Heart right ventricle (tissue), 16 donors: ENCODE results near the gene DIAPH3. TPM values are rescaled to one million over a fixed set of nuclear protein-coding genes. Genes with fewer than 3 reads are reported as not detected.

ENCODE experiments used
- ATAC-seq, 8 donors: fragments of 200-7000 bp; cut with Tn5 transposase; one replicate each; pipeline ENCODE4 v1.9.1; 2020; ENCODE audit warnings: mild to moderate bottlenecking in 8 of 8, moderate library complexity in 8 of 8, moderate number of reproducible peaks in 1 of 8
- DNase-seq, 2 donors: peaks; one replicate each; pipeline ENCODE4 v3.0.0-alpha.2; 2020
- H3K27ac ChIP-seq, 10 donors: fragments of 200-600 bp; sonication (generic) in 2 of 10; one replicate each; pipeline versions ENCODE4 v1.5.0 to v1.8.0; 2020 to 2022; ENCODE audit warnings: mild to moderate bottlenecking in 3 of 10
- H3K27me3 ChIP-seq, 7 donors: fragments of 200-600 bp; one replicate each; pipeline ENCODE4 v1.8.0; 2021 to 2022; ENCODE audit warnings: mild to moderate bottlenecking in 2 of 7
- H3K36me3 ChIP-seq, 9 donors: fragments of 200-600 bp; sonication (generic) in 1 of 9; one replicate each; pipeline versions ENCODE4 v1.5.0 to v1.8.0; 2020 to 2022; ENCODE audit warnings: mild to moderate bottlenecking in 2 of 9
- H3K4me1 ChIP-seq, 9 donors: fragments of 200-600 bp; sonication (generic) in 1 of 9; one replicate each; pipeline versions ENCODE4 v1.5.0 to v1.8.0; 2020 to 2022; ENCODE audit warnings: mild to moderate bottlenecking in 4 of 9
- H3K4me3 ChIP-seq, 10 donors: fragments of 200-600 bp; sonication (generic) in 2 of 10; one replicate each; pipeline versions ENCODE4 v1.5.0 to v1.8.0; 2020 to 2022; ENCODE audit warnings: mild to moderate bottlenecking in 7 of 10, moderate library complexity in 2 of 10
- H3K9me3 ChIP-seq, 11 donors: fragments of 200-600 bp in 10 of 11; sonication (generic) in 2 of 11; one replicate each; pipeline versions ENCODE4 v1.5.0 to v1.8.0; 2013 to 2022; ENCODE audit warnings: mild to moderate bottlenecking in 2 of 11, control low read depth in 1 of 11, moderate library complexity in 1 of 11
- whole genome bisulfite sequencing, 2 donors: extraction: QIAGEN DNeasy Blood & Tissue Kit; methylation state at CpG; one replicate each; pipeline ENCODE4 v1.1.7; 2013; ENCODE audit warnings: inconsistent platforms in 1 of 2; 5-methylcytosine and 5-hydroxymethylcytosine counted together
- intact Hi-C, 10 donors: fragments of 100-400 bp; cut with DNase I; formaldehyde crosslinking; loops; one replicate each; pipeline versions ENCODE4 v1.11.1 to v1.14.2; 2022
- polyA plus RNA-seq, 2 donors: library from polyadenylated mRNA; stranded (reverse); fragments of 200-250 nt; gene quantifications; one replicate each; pipeline ENCODE4 v1.2.3, GENCODE V29; 2013
- total RNA-seq, 10 donors: library from RNA; stranded (reverse); fragmentation: NEBNext Ultra II Directional in 3 of 10; extraction: Animal tissue kit (Norgen Biotek cat#: 25700) in 3 of 10; gene quantifications; one replicate each; pipeline versions ENCODE4 v1.2.1 to v1.2.4, GENCODE V29; 2021 to 2023
- TF ChIP-seq, protein P1 (sequence below), 9 donors: fragments of 200-600 bp; sonication (generic) in 2 of 9; IDR thresholded peaks; one replicate each; pipeline versions ENCODE4 v1.5.0 to v1.8.0; 2021 to 2022; ENCODE audit warnings: antibody characterized with exemption in 9 of 9, mild to moderate bottlenecking in 5 of 9, moderate library complexity in 1 of 9
- donor health status: Arrhythmogenic right ventricular cardiomyopathy.
- donor health status: ischemic (EF 13 %, LVEDD 7.1; RV severe dilation, severe dysfunction).
- donor health status: healthy with polysubstance abuse.
- donor health status: DM: no; HTN: yes; CAD: no.
- donor health status: DM: no; HTN: no; CAD: no.
- donor health status: ischemic (EF 25% LVEDD 6.9; RV normal size, moderate dysfunction).
- donor health status: ischemic (EF 25% LVEDD 5.7; RV mildly dilated, moderate dysfunction).
- donor health status: healthy.
- donor health status: DM: yes; HTN: yes; CAD: no.
- donor health status: Ischemic cardiomyopathy.
- donor health status: ischemic (EF 35%, LVEDD 5.7; RV mildly dilated, moderate dysfunction).
- donor health status: nonischemic (EF 11% LVEDD 7.7; RV severe dilation, severe dysfunction).
- donor health status: DM: yes; HTN: yes; CAD: no.
- donor health status: PGD.
- donor health status: ischemic (EF 29% LVEDD 5.4; RV normal size, mild dysfunction).
- donor health status: nonischemic (EF 23%, LVEDD 6.1; RV moderate dilation, normal function).

The DIAPH3 gene
- total and polyA plus RNA-seq, 12 donors = 0.04 to 2.2 (median 0.19) TPM

DNA sequence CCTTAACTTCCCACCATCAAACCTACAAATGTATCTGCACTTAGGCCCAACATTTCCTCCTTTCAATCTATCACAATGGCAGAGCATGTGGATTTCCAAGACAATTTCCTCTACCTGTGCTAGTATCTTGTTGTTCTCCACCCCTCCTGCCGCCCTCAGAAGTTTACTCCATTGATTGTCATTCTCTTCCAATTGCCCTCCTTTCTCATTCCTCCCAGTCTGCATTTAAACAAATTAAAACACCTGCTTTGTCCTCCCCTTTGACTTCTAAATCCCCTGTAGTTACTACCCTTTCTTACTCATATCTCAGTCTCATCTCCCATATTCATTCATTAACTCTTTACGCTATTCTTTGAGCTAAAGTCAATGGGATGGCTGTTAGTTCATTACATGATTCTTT lies 370.6 kb downstream of the DIAPH3 start:
- H3K4me1 ChIP-seq = no peaks in the 10 kb centered on the region
- WGBS, 2 donors = 98 to 99% methylated on average over 2 of the region's 2 CpGs
- intact Hi-C loops = no loop called here
- TF ChIP-seq, protein P1, sequence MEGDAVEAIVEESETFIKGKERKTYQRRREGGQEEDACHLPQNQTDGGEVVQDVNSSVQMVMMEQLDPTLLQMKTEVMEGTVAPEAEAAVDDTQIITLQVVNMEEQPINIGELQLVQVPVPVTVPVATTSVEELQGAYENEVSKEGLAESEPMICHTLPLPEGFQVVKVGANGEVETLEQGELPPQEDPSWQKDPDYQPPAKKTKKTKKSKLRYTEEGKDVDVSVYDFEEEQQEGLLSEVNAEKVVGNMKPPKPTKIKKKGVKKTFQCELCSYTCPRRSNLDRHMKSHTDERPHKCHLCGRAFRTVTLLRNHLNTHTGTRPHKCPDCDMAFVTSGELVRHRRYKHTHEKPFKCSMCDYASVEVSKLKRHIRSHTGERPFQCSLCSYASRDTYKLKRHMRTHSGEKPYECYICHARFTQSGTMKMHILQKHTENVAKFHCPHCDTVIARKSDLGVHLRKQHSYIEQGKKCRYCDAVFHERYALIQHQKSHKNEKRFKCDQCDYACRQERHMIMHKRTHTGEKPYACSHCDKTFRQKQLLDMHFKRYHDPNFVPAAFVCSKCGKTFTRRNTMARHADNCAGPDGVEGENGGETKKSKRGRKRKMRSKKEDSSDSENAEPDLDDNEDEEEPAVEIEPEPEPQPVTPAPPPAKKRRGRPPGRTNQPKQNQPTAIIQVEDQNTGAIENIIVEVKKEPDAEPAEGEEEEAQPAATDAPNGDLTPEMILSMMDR (IDR thresholded peaks at IDR 0.05) = no peak
- no peaks in the 10 kb centered on the region for H3K27me3 ChIP-seq
- DNase-seq (no peak), ATAC-seq (no peak)
- no peaks in the 10 kb centered on the region for H3K9me3 ChIP-seq
- H3K36me3 ChIP-seq = no peaks in the 10 kb centered on the region
- H3K27ac ChIP-seq = no peak overlapping the region
- H3K4me3 ChIP-seq = no peak overlapping the region

DNA sequence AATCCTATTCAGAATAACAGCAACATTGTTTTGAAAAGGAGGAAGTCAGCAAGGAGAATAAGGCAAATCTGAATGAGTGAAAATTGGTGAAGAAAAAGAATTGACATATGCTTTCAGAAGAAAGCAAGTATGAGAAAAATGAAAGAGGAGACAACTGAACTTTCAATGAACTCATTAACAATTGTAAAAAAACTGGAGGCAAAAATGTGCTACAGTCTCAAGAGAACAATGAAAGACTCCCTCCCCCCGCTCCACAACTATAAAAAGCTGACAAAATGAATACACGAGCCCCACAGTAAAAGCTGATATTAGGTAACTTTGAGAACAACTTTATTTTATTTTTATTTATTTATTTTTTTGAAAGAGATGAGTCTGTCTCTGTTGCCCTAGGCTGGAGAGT lies 373.1 kb downstream of the DIAPH3 start:
- no peaks in the 10 kb centered on the region for H3K9me3 ChIP-seq
- DNase-seq = no peak
- H3K36me3 ChIP-seq = no peaks in the 10 kb centered on the region
- H3K4me3 ChIP-seq = no peak overlapping the region
- intact Hi-C loops = no loop called here
- TF ChIP-seq, protein P1 (IDR thresholded peaks at IDR 0.05) = no peak
- WGBS, 2 donors = 44 to 56% methylated on average over 2 of the region's 2 CpGs
- H3K4me1 ChIP-seq = no peaks in the 10 kb centered on the region
- H3K27me3 ChIP-seq = no peaks in the 10 kb centered on the region
- no peak overlapping the region for H3K27ac ChIP-seq
- no peak for ATAC-seq

DNA sequence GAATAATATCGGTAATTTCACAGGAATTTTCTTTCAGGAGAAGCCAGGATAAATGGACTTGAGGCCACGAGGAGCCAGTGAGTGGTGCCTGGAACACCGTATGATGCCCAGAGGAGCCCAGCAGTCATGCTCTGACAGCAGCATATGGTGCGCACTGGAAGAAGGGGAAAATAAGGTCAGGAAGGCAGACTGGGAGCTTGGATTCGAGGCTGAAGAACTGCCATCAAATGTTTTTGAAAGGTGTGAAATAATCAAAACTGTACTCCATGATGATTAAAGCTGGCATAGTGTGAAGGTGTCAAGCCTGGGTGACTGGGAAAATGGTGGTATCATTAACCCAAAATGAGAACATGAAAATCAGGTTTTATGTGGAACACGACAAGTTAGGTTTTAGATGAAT lies 374.2 kb downstream of the DIAPH3 start:
- Histone ChIP-seq H3K27me3 (no peaks in the 10 kb centered on the region), H3K4me1 (no peaks in the 10 kb centered on the region), H3K27ac (no peak overlapping the region), H3K4me3 (no peak overlapping the region), H3K9me3 (no peaks in the 10 kb centered on the region), H3K36me3 (no peaks in the 10 kb centered on the region)
- TF ChIP-seq, protein P1 (IDR thresholded peaks at IDR 0.05) = no peak
- WGBS, 2 donors = 93 to 95% methylated on average over 6 of the region's 6 CpGs
- DNase-seq (no peak), ATAC-seq (no peak)
- intact Hi-C loops = loop anchor here in 1 of 10 donors (10.0 kb wide), 1 partner anchor 1155 kb away; no protein-coding TSS in a partner anchor

DNA sequence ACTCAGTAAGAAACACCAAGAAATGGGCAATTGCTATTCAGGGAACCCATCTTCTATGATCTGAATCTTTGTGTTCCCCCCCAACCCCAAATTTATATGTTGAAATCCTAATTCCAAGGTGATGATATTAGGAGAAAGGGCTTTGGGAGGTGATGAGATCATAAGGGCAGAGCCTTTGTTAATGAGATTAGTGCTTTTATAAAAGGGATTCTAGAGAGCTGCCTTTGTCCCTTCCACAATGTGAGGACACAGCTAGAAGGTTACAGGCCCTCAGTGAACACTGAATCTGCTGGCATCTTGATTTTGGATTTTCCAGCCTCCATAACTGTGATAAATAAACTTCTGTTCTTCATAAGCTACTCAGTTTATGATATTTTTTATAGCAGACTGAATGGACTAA lies 376.0 kb downstream of the DIAPH3 start:
- Histone ChIP-seq H3K27ac (no peak overlapping the region), H3K27me3 (no peaks in the 10 kb centered on the region), H3K4me3 (no peak overlapping the region), H3K36me3 (no peaks in the 10 kb centered on the region), H3K4me1 (no peaks in the 10 kb centered on the region), H3K9me3 (no peaks in the 10 kb centered on the region)
- intact Hi-C loops = loop anchor here in 1 of 10 donors (10.0 kb wide), 1 partner anchor 1157 kb away; no protein-coding TSS in a partner anchor
- DNase-seq = no peak
- TF ChIP-seq, protein P1 (IDR thresholded peaks at IDR 0.05) = no peak
- no peak for ATAC-seq
